ENCODE measurements around the gene PALB2.
A peak's percentile ranks its signal among the peaks of the same experiment; 100 is the strongest.

PALB2 gene

GRCh38 chr16:23580391-23580790 is 60.7 kb downstream of the PALB2 start:
- no peak for DNase-seq

GRCh38 chr16:23579371-23579770 is 61.7 kb downstream of the PALB2 start:
- DNase-seq, result no peak

DNA sequence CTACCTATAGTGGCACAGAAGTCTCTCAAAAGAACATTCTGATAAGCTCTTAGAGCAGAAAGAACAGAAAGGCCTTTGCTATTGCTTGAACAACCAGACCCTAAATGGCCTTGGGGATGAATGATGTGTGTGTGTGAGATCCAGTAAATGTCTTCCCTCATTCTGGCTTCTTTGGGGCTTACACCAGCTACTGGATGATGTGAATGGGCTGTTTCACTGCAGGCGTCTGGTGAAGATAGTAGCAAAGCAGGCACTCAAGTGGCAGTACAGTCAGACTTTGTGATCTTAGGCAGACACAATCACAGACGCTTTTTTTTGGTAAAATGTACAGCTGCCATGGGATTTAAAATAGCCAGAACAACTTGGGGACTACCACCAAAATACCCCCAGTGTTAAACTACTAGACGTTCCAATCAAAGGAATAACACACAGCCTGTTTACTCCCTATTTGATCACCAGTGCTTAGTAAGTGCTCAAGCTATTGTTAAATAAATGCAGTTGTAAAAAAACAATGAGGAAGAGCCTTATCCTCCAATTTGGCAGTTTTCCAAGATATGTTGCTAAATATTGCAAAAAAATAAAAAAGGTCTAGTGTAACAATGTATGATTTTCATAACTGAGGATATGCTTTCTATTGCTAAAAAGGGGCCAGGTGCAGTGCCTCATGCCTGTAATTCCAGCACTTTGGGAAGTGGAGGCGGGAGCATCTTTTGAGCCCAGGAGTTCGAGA is 62.8 kb downstream of the PALB2 start:
- no peak for DNase-seq

DNA sequence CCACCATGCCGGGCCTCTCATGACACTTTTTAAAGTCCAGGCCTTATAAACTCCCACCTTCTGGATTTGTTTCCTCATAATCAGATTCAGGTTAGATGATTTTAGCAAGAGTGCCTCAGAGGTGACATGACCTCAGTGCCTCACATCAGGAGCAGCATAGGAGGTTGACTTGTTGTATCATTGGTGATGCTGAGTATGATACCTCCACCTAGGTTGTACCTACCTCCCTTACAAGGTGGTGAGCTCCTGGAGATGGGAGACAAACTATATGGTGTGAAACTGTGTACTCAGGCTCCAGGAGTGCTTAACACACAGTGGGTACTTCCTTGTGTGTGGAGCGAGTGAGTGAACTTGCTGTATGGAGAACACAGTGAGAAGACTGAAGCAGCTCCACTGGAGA is 63.6 kb downstream of the PALB2 start:
- no peak for DNase-seq

- no peak for DNase-seq
Measured at GRCh38 chr16:23575834-23576233, 65.3 kb downstream of the PALB2 start.

GRCh38 chr16:23573817-23574216 is 67.3 kb downstream of the PALB2 start:
- DNase-seq, result no peak

DNA sequence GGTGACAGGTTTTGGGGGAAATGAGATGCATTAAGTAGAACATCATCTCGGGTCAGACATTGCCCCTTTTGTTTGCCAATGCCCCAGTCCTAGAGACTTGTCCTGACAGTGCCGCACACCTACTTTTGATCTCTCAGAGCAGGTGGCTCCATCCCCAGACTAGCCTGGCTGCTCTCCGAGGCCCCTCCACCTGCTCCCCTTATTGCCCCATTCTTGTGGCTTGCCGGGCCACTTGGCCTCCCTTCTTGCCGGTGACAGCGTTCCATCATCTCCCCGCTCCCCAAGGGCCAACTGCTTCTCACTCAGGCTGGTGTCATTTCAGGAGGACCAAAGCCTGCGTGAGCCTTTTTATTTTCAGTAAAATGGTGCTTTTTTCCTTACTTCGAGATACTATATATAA is 68.7 kb downstream of the PALB2 start:
- no peak for DNase-seq

- DNase-seq, result no peak
Measured at GRCh38 chr16:23571895-23572294, 69.2 kb downstream of the PALB2 start.

GRCh38 chr16:23570992-23571632 is 70.0 kb downstream of the PALB2 start:
- no peak for DNase-seq

DNA sequence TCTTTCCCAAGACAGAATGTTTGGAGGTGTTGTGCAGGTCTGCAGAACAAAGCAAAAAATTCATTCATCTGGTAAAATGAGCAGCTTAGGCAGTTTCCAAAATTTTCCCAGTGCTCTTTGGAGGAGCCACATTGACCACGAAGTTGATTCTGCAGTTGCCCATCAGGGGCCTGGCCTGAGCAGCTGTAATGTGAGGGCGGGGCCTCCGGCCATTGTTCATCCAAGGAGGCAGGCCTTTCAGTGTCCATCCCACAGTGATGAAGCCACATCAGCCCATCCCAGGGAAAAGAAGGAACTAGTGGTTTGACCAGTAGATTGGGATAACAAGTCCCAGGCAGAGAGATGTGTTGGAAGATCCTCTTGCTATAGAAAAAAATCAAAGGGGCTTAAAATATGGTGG is 73.5 kb downstream of the PALB2 start:
- no peak for DNase-seq

GRCh38 chr16:23566724-23567123 is 74.4 kb downstream of the PALB2 start:
- DNase-seq, result no peak

DNA sequence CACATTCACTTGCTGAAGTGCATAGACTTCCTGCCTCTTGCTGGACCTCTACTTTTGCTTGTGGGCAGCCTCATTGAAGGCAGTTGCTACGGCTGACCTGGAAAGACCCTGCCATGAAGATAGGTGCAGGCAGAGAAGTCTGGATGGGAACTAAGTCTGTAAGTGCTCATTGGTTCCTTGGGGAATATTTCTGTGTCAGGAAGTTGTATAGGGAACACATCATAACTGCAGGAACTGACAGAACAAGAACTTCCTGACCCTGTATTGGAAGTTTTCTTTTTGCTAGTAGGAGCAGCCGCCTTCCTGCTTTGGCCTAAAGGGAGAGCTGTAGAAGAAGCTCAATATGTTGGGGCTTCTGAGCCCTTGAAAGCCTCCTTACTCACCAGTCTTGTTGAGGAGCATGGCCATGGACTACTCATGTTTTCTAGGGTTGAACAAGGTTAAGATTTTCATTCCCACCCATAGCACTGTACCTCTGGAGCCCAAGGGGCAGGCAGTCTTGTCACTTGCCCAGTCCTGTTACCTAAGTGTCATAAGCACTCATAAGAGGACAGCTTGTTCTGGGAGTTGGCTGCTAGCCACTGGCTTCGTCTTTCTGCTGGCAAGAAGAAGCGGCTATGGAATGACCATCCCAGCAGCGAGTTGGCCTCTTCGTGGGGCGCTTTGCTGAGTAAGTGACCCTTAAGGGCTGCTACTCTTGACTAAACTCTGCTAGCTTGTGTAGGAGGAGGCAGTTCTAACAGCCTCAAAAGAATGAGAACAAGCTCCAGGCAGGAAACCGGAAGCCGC is 76.3 kb downstream of the PALB2 start:
- DNase-seq, result no peak

DNA sequence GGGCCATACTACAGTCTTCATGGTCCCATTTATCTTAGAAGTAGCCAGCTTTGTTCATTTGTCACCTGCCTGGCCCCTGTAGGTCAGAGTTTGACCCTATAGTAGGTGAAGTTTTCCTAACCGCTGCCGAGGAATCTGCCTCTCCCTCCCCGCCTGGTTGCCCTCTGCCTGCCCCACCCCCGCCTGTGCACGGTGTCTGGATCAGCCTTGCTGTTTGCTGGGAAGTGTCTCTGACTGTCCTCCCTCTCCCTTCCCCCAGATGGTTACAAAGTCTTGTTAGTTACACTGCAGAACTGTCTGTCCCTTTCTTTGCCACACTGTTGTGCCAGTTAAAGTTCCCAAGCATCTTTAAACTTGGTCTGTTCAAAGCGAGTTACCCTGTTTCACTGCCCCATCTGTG is 77.9 kb downstream of the PALB2 start:
- no peak for DNase-seq

GRCh38 chr16:23562505-23562904 is 78.6 kb downstream of the PALB2 start:
- no peak for DNase-seq

DNA sequence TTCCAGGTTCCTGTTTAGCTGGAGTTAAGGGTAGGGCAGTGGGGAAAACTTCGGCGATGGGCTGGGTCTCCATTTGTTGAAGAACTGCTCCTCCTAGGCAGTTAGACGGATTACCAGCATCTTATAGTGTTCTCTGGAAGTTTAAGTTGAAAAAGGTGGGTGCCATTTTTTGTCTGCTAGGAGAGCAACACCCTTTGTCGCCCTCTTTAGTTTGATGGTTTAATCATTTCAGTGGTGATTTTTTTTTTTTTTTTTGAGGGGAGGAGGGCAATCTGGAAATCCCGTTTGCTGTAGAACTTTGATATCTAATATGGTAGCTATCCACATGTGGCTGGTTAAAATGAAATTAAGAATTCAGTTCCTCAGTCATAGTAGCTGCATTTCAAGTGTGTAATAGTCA is 79.5 kb downstream of the PALB2 start:
- no peak for DNase-seq

DNA sequence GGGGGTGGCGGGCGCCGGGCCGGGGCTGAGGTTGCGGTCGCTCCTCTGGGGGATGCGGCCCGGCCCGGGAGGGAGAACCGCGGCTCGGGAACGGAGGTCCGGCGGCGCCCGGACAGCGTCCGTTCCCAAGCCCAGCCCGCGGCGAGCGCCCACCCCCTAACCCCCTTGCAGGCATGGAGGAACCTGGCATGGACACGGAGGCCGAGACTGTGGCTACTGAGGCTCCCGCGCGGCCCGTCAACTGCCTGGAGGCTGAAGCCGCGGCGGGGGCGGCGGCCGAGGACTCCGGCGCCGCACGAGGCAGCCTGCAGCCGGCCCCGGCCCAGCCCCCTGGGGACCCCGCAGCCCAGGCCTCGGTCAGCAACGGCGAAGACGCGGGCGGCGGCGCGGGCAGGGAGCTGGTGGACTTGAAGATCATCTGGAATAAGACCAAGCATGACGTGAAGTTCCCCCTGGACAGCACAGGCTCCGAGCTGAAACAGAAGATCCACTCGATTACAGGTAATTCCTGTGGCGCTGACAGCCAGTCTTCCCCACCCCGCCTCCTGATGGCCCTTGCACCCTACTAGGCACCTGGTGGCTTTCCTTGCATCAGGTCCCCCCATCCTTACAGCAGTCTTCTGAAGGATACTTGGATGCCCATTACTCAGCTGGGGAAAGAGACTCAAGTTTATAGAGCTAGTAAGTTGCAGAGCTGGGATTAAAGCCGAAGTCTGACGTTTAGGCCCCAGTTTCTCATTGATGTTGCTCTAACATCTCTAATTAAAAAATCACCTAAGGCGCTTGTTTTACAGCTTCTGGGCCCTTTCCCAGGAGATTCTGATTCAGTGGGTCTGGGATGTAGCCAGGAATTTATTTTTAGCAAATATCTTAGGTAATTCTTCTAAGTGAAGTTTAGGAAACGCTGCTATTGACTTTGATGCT is 83.1 kb downstream of the PALB2 start:
- no peak for DNase-seq

DNA sequence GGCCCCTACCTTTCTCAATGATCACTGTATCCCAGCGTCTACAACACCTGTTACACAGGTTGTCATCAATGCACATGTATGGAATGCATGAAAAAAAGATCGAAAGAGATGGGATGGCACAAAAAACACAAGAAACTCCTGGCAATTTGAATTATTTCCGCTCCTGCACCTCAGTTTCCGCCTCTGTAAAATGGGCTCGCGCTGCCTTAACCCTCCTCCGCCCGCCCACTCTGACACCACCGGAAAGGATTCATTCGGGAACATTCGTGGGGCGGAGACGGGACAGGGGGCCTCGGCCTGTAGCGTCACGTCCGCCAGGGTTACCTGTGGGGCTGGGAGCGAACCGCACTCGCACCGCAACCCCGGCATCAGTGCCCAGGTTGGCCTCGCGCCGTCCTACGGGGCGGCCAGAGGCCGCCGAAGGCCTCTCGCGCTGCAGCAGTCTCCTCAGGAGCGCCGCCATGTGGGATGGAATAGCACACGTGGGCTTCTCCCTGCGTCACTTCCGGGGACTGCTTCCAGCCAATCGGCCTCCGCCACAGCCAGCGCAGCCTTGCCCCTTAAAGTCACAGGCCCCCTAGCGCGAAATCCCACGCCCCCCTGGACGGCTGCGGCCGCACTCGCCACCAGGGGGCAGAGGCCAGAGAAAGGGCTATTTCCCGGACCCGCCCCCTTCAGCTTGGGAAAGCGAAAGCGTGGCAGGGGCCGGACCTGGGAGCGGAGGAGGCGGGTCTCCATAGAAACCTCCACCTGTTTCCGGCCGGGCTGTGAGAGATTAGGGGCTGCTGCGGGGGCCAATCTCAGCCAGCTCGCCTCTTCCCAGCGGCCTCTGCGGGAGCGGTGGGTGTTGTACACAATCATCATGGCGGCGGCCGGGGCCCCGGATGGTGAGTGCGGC is 84.0 kb downstream of the PALB2 start, which contains the start of the genes EARS2 and UBFD1:
TSS of gene EARS2 (minus strand) at position 470 of the 898 bp plus-strand sequence. CDS start at position 463, 7 bp downstream.
TSS of gene UBFD1 (plus strand) at position 847 of the 898 bp plus-strand sequence. CDS start at position 863, 16 bp downstream.
- peak; percentile 98 for DNase-seq

DNA sequence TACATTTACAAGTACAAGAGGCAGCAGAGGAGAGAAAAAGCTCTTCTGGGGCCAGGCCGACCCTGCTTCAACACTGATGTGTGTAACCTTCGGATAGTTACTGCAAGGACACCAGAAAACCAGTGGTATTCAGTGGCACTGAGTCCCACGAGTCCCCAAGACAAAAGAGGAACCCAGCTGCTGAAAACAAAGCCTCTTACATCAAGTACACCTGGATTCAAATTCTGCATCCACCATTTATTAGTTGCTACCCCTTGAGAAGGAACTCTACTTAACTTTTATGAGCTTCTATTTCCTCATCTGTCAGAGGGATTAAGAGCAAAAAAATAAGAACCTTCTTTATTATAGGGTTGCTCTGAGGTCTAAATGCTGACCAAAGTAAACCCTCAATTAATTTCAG is 86.6 kb downstream of the PALB2 start:
- DNase-seq, result no peak

Measured in NCI-H2171 treated with DMSO at 0.1 percent for 48 hours (cell line).